ENCODE results near the gene DOC2A. TPM values are rescaled to one million over a fixed set of nuclear protein-coding genes. Genes with fewer than 3 reads are reported as not detected.

DOC2A gene
- 1 to 10 TPM; 6.2 to 9.9 TPM for total RNA-seq
- 3.2 TPM for polyA plus RNA-seq (2013, experiment 1 of 2)
- 2.6 TPM for polyA plus RNA-seq (2013, experiment 2 of 2)
- long read RNA-seq, experiment 1, result 0 reads
- long read RNA-seq, experiment 2, partial matches to known transcripts, result 1 of 2 reads
- long read RNA-seq, experiment 2, other reads (novel, unspliced or antisense), result 1 of 2 reads
- long read RNA-seq, experiment 3, partial matches to known transcripts, result 0 of 1 reads
- long read RNA-seq, experiment 3, other reads (novel, unspliced or antisense), result 1 of 1 reads
- long read RNA-seq, experiment 4, result 0 reads

DNA sequence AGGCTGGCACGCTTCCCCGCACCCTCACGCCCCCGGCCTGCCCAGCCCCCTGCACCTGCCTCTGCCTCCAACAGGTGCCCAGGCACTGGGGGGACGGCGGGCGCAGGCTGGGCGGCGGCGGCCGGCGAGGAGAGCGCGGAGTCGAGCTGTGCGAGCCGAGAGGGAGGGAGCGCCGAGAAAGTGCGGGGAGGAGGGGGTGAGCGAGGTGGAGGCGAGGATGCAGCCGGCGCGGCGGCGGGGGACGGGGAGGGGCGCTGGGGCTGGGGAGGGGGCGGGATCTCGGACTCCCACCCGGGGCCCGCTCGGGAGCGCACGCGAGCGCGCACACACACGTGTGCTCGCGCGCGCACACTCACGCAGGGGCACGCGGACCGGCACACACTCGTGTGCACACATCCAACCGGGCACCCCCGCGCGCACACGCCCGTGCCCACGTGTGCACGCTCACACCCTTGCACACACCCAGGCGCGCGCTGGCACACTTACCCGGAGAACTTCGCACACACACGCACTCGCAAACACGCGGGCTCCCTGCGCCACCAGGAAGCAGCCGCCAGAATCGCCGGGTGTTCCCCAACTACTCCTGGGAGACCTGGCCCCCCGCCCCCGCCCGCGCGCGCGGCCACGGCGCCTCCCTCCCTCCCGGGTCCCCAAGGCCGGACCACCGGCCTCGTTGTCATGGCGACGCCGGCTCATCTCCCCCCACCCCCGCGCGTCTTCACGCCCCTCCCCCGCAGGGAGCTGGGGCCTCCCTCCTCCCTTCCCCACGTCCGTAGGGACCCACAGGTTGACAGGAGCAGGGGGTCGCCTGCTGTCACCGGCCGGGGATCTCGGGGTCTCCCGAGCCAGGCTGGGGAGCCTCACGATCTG, at the start of gene DOC2A:
Gene DOC2A, minus strand, starts transcription at position 184 of the 870 bp plus-strand sequence. CDS start 805 bp downstream, outside the sequence.
- H3K4me1 Mint-ChIP-seq, result peaks cover 7% of the 10 kb centered on the region
- H3K36me3 Mint-ChIP-seq (ENCODE audit: low read depth), result no peaks in the 10 kb centered on the region
- peak; percentile 85 for DNase-seq
- peak within 1 kb of the TSS; percentile 62 for H3K4me3 Mint-ChIP-seq
- Histone ChIP-seq H3K4me3 (ENCODE audit: low read length) (peak within 1 kb of the TSS; percentile 62), H3K9ac (ENCODE audit: extremely low read depth, low read length, poor library complexity, severe bottlenecking) (no peak within 1 kb of the TSS), H3K27ac (ENCODE audit: low read depth, low read length) (no peak within 1 kb of the TSS), H3K4me1 (ENCODE audit: control insufficient read depth, insufficient read depth, low read length) (no peaks in the 10 kb centered on the region), H3K27me3 (ENCODE audit: control insufficient read depth, insufficient read depth, low read length, poor library complexity, severe bottlenecking) (peaks cover 22% of the 10 kb centered on the region), H3K9me3 (ENCODE audit: control insufficient read depth, low read length) (no peaks in the 10 kb centered on the region), H3K36me3 (ENCODE audit: control insufficient read depth, insufficient read depth, low read length) (no peaks in the 10 kb centered on the region)
- 1 to 2% methylated on average over 25 to 83 of the region's 99 CpGs for WGBS, 2 experiments (ENCODE audit: insufficient coverage in 1 of 2, insufficient read length in 1 of 2)
- H3K27ac Mint-ChIP-seq, result no peak within 1 kb of the TSS
- H3K27me3 Mint-ChIP-seq (ENCODE audit: insufficient read depth), result peaks cover 46% of the 10 kb centered on the region
- no peaks in the 10 kb centered on the region for H3K9me3 Mint-ChIP-seq
- TF ChIP-seq, protein P1, sequence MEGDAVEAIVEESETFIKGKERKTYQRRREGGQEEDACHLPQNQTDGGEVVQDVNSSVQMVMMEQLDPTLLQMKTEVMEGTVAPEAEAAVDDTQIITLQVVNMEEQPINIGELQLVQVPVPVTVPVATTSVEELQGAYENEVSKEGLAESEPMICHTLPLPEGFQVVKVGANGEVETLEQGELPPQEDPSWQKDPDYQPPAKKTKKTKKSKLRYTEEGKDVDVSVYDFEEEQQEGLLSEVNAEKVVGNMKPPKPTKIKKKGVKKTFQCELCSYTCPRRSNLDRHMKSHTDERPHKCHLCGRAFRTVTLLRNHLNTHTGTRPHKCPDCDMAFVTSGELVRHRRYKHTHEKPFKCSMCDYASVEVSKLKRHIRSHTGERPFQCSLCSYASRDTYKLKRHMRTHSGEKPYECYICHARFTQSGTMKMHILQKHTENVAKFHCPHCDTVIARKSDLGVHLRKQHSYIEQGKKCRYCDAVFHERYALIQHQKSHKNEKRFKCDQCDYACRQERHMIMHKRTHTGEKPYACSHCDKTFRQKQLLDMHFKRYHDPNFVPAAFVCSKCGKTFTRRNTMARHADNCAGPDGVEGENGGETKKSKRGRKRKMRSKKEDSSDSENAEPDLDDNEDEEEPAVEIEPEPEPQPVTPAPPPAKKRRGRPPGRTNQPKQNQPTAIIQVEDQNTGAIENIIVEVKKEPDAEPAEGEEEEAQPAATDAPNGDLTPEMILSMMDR (conservative IDR thresholded peaks at IDR 0.05), result no peak

DNA sequence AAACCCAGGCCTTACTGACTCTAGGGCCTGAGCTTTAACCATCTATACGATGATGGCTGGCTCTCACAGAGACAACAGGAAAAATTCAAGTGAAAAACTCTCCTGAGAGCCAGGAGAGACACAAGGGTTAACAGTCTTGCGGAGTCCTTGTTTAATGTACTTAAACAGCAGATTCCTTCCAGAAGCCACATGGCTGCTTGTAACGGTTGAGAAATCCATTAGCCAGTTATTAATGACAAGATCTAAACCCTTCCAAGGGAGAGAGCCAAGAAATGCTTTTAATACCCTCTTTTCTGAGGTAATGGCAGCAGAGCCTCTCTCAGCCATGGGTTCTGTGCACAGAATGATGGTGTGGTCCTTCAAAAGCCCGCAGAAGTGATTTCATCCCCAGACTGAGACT, 49.5 kb upstream of the DOC2A start:
- WGBS, 2 experiments (ENCODE audit: insufficient coverage in 1 of 2, insufficient read length in 1 of 2), result 93 to 96% methylated on average over 2 to 4 of the region's 4 CpGs
- no peak overlapping the region for H3K4me3 Mint-ChIP-seq
- H3K9me3 ChIP-seq (ENCODE audit: control insufficient read depth, low read length), result no peaks in the 10 kb centered on the region
- H3K27me3 Mint-ChIP-seq (ENCODE audit: insufficient read depth), result no peaks in the 10 kb centered on the region
- H3K36me3 ChIP-seq (ENCODE audit: control insufficient read depth, insufficient read depth, low read length), result peaks cover 1% of the 10 kb centered on the region
- H3K36me3 Mint-ChIP-seq (ENCODE audit: low read depth), result peaks cover 7% of the 10 kb centered on the region
- H3K4me1 ChIP-seq (ENCODE audit: control insufficient read depth, insufficient read depth, low read length), result peaks cover 5% of the 10 kb centered on the region
- peaks cover 11% of the 10 kb centered on the region for H3K4me1 Mint-ChIP-seq
- DNase-seq, result no peak
- TF ChIP-seq, protein P1 (conservative IDR thresholded peaks at IDR 0.05), result no peak
- no peaks in the 10 kb centered on the region for H3K9me3 Mint-ChIP-seq
- H3K4me3 ChIP-seq (ENCODE audit: low read length), result no peak overlapping the region
- H3K27ac Mint-ChIP-seq, result no peak overlapping the region
- H3K27ac ChIP-seq (ENCODE audit: low read depth, low read length), result no peak overlapping the region
- H3K27me3 ChIP-seq (ENCODE audit: control insufficient read depth, insufficient read depth, low read length, poor library complexity, severe bottlenecking), result no peaks in the 10 kb centered on the region
- no peak overlapping the region for H3K9ac ChIP-seq (ENCODE audit: extremely low read depth, low read length, poor library complexity, severe bottlenecking)

DNA sequence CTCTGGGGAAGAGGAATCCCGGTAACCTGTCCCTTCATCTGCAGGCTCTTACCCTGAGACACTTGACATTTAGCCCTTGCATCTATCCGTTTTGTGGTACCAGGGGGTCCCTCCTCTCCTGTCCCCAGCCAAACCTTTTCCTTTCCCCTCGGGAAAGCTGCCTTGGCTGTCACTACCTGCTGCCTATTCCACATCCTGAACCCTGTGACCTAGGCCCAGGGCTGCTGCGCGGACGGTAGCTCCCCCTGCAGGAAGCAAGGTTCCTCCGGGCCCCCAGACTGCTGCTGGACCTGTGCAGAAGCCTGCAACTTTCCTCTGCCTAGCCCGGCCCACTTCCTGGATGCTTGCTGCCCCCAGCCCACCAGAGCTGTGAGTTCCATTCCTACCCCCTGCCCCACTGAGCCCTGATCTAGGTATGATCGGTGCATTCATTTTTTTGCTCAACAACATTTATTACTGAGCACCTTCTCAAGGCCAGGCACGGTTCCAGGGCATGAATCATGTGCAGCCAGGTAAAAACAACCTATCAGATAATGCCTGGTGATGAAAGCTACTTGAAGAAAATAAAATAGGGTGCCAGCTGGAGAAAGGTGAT, 44.2 kb upstream of the DOC2A start:
- H3K9ac ChIP-seq (ENCODE audit: extremely low read depth, low read length, poor library complexity, severe bottlenecking), result no peak overlapping the region
- no peaks in the 10 kb centered on the region for H3K4me1 ChIP-seq (ENCODE audit: control insufficient read depth, insufficient read depth, low read length)
- Mint-ChIP-seq H3K27ac (no peak overlapping the region), H3K4me3 (peak overlapping the region; percentile 72), H3K27me3 (ENCODE audit: insufficient read depth) (peaks cover 10% of the 10 kb centered on the region), H3K4me1 (peaks cover 4% of the 10 kb centered on the region), H3K9me3 (no peaks in the 10 kb centered on the region), H3K36me3 (ENCODE audit: low read depth) (peaks cover 3% of the 10 kb centered on the region)
- H3K27ac ChIP-seq (ENCODE audit: low read depth, low read length), result no peak overlapping the region
- H3K9me3 ChIP-seq (ENCODE audit: control insufficient read depth, low read length), result no peaks in the 10 kb centered on the region
- peaks cover 3% of the 10 kb centered on the region for H3K36me3 ChIP-seq (ENCODE audit: control insufficient read depth, insufficient read depth, low read length)
- DNase-seq, result peak; percentile 95
- TF ChIP-seq, protein P1 (conservative IDR thresholded peaks at IDR 0.05), result peak; percentile 84
- WGBS, 2 experiments (ENCODE audit: insufficient coverage in 1 of 2, insufficient read length in 1 of 2), result 30 to 35% methylated on average over 9 to 10 of the region's 10 CpGs
- H3K4me3 ChIP-seq (ENCODE audit: low read length), result no peak overlapping the region
- H3K27me3 ChIP-seq (ENCODE audit: control insufficient read depth, insufficient read depth, low read length, poor library complexity, severe bottlenecking), result no peaks in the 10 kb centered on the region

Measured in endodermal cell (in vitro differentiated cells).